PFSK-1 (cell line): ENCODE measurements around the gene RIMKLA.

Experiments
- FOXP2 ChIP-seq: optimal IDR thresholded peaks from 2 replicates; pipeline ENCODE3; 2011; ENCODE audit warnings: borderline replicate concordance, control low read depth, inconsistent platforms; ENCODE audit not compliant: insufficient read depth; ENCODE audit errors: extremely low read length, extremely low read depth
- POLR2AphosphoS5 ChIP-seq: IDR thresholded peaks from 2 replicates; pipeline ENCODE4 v1.6.1; 2012; ENCODE audit warnings: low read depth, mild to moderate bottlenecking, control low read depth, low read length, moderate library complexity
- REST ChIP-seq, 2 experiments: IDR thresholded peaks; 2 replicates each; pipeline versions ENCODE4 v1.6.1 to v1.8.0; 2011 to 2012; ENCODE audit warnings: low read depth in 2 of 2, low read length in 2 of 2, control low read depth in 1 of 2, inconsistent platforms in 1 of 2, mild to moderate bottlenecking in 1 of 2, moderate library complexity in 1 of 2; ENCODE audit not compliant: insufficient read depth in 1 of 2
- SIN3A ChIP-seq: IDR thresholded peaks from 2 replicates; pipeline ENCODE4 v1.6.1; 2012; ENCODE audit warnings: mild to moderate bottlenecking, low read length, moderate library complexity, borderline replicate concordance; ENCODE audit not compliant: insufficient read depth
- TAF1 ChIP-seq: IDR thresholded peaks from 2 replicates; pipeline ENCODE4 v1.6.1; 2012; ENCODE audit warnings: low read length, control low read depth, borderline replicate concordance; ENCODE audit not compliant: insufficient read depth

Gene RIMKLA

GRCh38 chr1:42343049-42343448, 37.5 kb upstream of the RIMKLA start:
- TF ChIP-seq REST (IDR thresholded peaks at IDR 0.05; ENCODE audit: insufficient read depth in 1 of 2, low read depth in 2 of 2, low read length in 2 of 2) (no peak), POLR2AphosphoS5 (no peak), FOXP2 (no peak), SIN3A (no peak), TAF1 (no peak)

GRCh38 chr1:42348498-42348897, 32.1 kb upstream of the RIMKLA start:
- TF ChIP-seq FOXP2 (no peak), SIN3A (no peak), REST (IDR thresholded peaks at IDR 0.05; ENCODE audit: insufficient read depth in 1 of 2, low read depth in 2 of 2, low read length in 2 of 2) (no peak), TAF1 (no peak), POLR2AphosphoS5 (no peak)

- no peak for TF ChIP-seq SIN3A
- TF ChIP-seq POLR2AphosphoS5, result no peak
- no peak for TF ChIP-seq REST (IDR thresholded peaks at IDR 0.05; ENCODE audit: insufficient read depth in 1 of 2, low read depth in 2 of 2, low read length in 2 of 2)
- TF ChIP-seq TAF1, result no peak
- TF ChIP-seq FOXP2, result no peak
Measured at GRCh38 chr1:42350086-42350485, 30.5 kb upstream of the RIMKLA start.

GRCh38 chr1:42358791-42359190, 21.8 kb upstream of the RIMKLA start:
- TF ChIP-seq FOXP2, result no peak
- no peak for TF ChIP-seq SIN3A
- no peak for TF ChIP-seq TAF1
- no peak for TF ChIP-seq POLR2AphosphoS5
- TF ChIP-seq REST (IDR thresholded peaks at IDR 0.05; ENCODE audit: insufficient read depth in 1 of 2, low read depth in 2 of 2, low read length in 2 of 2), result no peak

- TF ChIP-seq SIN3A, result no peak
- TF ChIP-seq REST (IDR thresholded peaks at IDR 0.05; ENCODE audit: insufficient read depth in 1 of 2, low read depth in 2 of 2, low read length in 2 of 2), result no peak
- no peak for TF ChIP-seq POLR2AphosphoS5
- TF ChIP-seq FOXP2, result no peak
- TF ChIP-seq TAF1, result no peak
Measured at GRCh38 chr1:42359466-42359865, 21.1 kb upstream of the RIMKLA start.
